HepG2 (cell line): ENCODE measurements around the gene AEN.

Experiments
- EZH2 ChIP-seq: conservative IDR thresholded peaks from 2 replicates; pipeline ENCODE4 v1.6.1; 2012; ENCODE audit warnings: mild to moderate bottlenecking, low read depth, low read length, moderate library complexity
- FOXK1 ChIP-seq: sonication (generic); formaldehyde crosslinking; IDR thresholded peaks from 2 replicates; pipeline ENCODE4 v1.4.0; 2020; ENCODE audit warnings: low read depth, missing genetic modification reagents, borderline replicate concordance
- GZF1 ChIP-seq: sonication (generic); formaldehyde crosslinking; IDR thresholded peaks from 2 replicates; pipeline ENCODE4 v1.5.1; 2020; ENCODE audit warnings: mild to moderate bottlenecking, missing genetic modification reagents
- KDM1A ChIP-seq: IDR thresholded peaks from 2 replicates; pipeline ENCODE4 v1.6.1; 2016; ENCODE audit warnings: missing compliant biosample characterization
- LCORL ChIP-seq, 2 experiments: fragments of 450-650 bp in 1 of 2; sonication (generic) in 1 of 2; formaldehyde crosslinking in 1 of 2; IDR thresholded peaks; 2 replicates each; pipeline versions ENCODE4 v1.5.0 to v1.6.1; 2017 to 2020; ENCODE audit warnings: antibody characterized with exemption in 1 of 2, missing genetic modification reagents in 1 of 2
- NR3C1 ChIP-seq: sonication (generic); formaldehyde crosslinking; IDR thresholded peaks from 2 replicates; pipeline ENCODE4 v1.4.0; 2020; ENCODE audit warnings: missing genetic modification reagents
- ZBTB7A ChIP-seq: sonication (generic); formaldehyde crosslinking; IDR thresholded peaks from 2 replicates; pipeline ENCODE4 v1.8.0; 2022; ENCODE audit warnings: mild to moderate bottlenecking, missing genetic modification reagents
- ZNF589 ChIP-seq: sonication (generic); formaldehyde crosslinking; conservative IDR thresholded peaks from 2 replicates; pipeline ENCODE4 v1.8.0; 2022; ENCODE audit warnings: mild to moderate bottlenecking, moderate library complexity, missing genetic modification reagents
- ZNF841 ChIP-seq: sonication (generic); formaldehyde crosslinking; IDR thresholded peaks from 2 replicates; pipeline ENCODE4 v1.8.1; 2023; ENCODE audit warnings: missing genetic modification reagents, borderline replicate concordance
- TF ChIP-seq, protein P1 (sequence below): sonication (generic); formaldehyde crosslinking; IDR thresholded peaks from 2 replicates; pipeline ENCODE4 v1.5.0; 2020; ENCODE audit warnings: mild to moderate bottlenecking, missing genetic modification reagents
- TF ChIP-seq, protein P2 (sequence below): sonication (generic); formaldehyde crosslinking; IDR thresholded peaks from 2 replicates; pipeline ENCODE4 v1.4.0; 2020; ENCODE audit warnings: missing genetic modification reagents, borderline replicate concordance
- TF ChIP-seq, protein P3 (sequence below): sonication (generic); formaldehyde crosslinking; IDR thresholded peaks from 2 replicates; pipeline ENCODE4 v1.5.0; 2020; ENCODE audit warnings: mild to moderate bottlenecking, missing genetic modification reagents, moderate library complexity
- TF ChIP-seq, protein P4 (sequence below), 2 experiments: IDR thresholded peaks; 2 replicates each; pipeline ENCODE4 v1.6.1; 2011 to 2012; ENCODE audit warnings: low read length in 2 of 2, borderline replicate concordance in 1 of 2, low read depth in 1 of 2, mild to moderate bottlenecking in 1 of 2, moderate library complexity in 1 of 2

DNA sequence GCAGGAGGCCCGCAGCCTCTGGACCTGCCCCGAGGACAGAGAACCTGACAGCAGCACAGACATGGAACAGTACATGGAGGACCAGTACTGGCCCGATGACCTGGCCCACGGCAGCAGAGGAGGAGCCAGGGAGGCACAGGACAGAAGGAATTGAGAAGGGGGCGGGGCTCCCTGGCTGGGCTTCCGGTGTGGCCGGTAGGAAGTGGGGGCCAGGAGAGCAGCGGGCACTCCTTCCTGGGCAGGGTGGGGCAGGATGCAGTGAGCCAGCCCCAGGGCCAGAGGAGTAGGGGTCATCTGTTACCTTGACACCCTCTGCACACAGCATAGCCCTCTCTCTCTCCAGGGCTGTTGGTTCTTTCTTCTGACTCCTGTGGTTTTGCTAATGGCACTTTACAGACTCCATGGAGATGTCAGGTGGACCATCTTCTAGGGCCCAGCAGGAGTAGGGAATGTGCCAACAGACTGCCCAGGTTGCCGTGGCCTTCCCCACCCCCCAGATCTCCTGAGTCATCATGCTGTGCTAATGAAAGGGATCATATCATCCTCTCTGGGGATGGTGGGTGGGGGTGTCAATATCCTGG, 9.1 kb downstream of the AEN start:
- TF ChIP-seq, protein P1, sequence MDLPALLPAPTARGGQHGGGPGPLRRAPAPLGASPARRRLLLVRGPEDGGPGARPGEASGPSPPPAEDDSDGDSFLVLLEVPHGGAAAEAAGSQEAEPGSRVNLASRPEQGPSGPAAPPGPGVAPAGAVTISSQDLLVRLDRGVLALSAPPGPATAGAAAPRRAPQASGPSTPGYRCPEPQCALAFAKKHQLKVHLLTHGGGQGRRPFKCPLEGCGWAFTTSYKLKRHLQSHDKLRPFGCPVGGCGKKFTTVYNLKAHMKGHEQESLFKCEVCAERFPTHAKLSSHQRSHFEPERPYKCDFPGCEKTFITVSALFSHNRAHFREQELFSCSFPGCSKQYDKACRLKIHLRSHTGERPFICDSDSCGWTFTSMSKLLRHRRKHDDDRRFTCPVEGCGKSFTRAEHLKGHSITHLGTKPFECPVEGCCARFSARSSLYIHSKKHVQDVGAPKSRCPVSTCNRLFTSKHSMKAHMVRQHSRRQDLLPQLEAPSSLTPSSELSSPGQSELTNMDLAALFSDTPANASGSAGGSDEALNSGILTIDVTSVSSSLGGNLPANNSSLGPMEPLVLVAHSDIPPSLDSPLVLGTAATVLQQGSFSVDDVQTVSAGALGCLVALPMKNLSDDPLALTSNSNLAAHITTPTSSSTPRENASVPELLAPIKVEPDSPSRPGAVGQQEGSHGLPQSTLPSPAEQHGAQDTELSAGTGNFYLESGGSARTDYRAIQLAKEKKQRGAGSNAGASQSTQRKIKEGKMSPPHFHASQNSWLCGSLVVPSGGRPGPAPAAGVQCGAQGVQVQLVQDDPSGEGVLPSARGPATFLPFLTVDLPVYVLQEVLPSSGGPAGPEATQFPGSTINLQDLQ (CRISPR knock-in tag), result no peak
- TF ChIP-seq, protein P2, sequence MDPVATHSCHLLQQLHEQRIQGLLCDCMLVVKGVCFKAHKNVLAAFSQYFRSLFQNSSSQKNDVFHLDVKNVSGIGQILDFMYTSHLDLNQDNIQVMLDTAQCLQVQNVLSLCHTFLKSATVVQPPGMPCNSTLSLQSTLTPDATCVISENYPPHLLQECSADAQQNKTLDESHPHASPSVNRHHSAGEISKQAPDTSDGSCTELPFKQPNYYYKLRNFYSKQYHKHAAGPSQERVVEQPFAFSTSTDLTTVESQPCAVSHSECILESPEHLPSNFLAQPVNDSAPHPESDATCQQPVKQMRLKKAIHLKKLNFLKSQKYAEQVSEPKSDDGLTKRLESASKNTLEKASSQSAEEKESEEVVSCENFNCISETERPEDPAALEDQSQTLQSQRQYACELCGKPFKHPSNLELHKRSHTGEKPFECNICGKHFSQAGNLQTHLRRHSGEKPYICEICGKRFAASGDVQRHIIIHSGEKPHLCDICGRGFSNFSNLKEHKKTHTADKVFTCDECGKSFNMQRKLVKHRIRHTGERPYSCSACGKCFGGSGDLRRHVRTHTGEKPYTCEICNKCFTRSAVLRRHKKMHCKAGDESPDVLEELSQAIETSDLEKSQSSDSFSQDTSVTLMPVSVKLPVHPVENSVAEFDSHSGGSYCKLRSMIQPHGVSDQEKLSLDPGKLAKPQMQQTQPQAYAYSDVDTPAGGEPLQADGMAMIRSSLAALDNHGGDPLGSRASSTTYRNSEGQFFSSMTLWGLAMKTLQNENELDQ (CRISPR knock-in tag), result no peak
- TF ChIP-seq FOXK1 (no peak), KDM1A (CRISPR knock-in tag) (no peak), ZNF841 (CRISPR knock-in tag) (no peak), LCORL (IDR thresholded peaks at IDR 0.05) (no peak), LCORL (CRISPR knock-in tag; IDR thresholded peaks at IDR 0.05) (no peak), NR3C1 (CRISPR knock-in tag) (no peak), GZF1 (no peak), ZNF589 (CRISPR knock-in tag) (no peak), EZH2 (no peak), ZBTB7A (CRISPR knock-in tag) (no peak)
- TF ChIP-seq, protein P3, sequence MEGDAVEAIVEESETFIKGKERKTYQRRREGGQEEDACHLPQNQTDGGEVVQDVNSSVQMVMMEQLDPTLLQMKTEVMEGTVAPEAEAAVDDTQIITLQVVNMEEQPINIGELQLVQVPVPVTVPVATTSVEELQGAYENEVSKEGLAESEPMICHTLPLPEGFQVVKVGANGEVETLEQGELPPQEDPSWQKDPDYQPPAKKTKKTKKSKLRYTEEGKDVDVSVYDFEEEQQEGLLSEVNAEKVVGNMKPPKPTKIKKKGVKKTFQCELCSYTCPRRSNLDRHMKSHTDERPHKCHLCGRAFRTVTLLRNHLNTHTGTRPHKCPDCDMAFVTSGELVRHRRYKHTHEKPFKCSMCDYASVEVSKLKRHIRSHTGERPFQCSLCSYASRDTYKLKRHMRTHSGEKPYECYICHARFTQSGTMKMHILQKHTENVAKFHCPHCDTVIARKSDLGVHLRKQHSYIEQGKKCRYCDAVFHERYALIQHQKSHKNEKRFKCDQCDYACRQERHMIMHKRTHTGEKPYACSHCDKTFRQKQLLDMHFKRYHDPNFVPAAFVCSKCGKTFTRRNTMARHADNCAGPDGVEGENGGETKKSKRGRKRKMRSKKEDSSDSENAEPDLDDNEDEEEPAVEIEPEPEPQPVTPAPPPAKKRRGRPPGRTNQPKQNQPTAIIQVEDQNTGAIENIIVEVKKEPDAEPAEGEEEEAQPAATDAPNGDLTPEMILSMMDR (CRISPR knock-in tag), result no peak
- TF ChIP-seq, protein P4, sequence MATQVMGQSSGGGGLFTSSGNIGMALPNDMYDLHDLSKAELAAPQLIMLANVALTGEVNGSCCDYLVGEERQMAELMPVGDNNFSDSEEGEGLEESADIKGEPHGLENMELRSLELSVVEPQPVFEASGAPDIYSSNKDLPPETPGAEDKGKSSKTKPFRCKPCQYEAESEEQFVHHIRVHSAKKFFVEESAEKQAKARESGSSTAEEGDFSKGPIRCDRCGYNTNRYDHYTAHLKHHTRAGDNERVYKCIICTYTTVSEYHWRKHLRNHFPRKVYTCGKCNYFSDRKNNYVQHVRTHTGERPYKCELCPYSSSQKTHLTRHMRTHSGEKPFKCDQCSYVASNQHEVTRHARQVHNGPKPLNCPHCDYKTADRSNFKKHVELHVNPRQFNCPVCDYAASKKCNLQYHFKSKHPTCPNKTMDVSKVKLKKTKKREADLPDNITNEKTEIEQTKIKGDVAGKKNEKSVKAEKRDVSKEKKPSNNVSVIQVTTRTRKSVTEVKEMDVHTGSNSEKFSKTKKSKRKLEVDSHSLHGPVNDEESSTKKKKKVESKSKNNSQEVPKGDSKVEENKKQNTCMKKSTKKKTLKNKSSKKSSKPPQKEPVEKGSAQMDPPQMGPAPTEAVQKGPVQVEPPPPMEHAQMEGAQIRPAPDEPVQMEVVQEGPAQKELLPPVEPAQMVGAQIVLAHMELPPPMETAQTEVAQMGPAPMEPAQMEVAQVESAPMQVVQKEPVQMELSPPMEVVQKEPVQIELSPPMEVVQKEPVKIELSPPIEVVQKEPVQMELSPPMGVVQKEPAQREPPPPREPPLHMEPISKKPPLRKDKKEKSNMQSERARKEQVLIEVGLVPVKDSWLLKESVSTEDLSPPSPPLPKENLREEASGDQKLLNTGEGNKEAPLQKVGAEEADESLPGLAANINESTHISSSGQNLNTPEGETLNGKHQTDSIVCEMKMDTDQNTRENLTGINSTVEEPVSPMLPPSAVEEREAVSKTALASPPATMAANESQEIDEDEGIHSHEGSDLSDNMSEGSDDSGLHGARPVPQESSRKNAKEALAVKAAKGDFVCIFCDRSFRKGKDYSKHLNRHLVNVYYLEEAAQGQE (IDR thresholded peaks at IDR 0.05; ENCODE audit: borderline replicate concordance in 1 of 2, low read depth in 1 of 2, low read length in 2 of 2), result no peak
